ENCODE measurements around the gene LRIG1.

The LRIG1 gene

DNA sequence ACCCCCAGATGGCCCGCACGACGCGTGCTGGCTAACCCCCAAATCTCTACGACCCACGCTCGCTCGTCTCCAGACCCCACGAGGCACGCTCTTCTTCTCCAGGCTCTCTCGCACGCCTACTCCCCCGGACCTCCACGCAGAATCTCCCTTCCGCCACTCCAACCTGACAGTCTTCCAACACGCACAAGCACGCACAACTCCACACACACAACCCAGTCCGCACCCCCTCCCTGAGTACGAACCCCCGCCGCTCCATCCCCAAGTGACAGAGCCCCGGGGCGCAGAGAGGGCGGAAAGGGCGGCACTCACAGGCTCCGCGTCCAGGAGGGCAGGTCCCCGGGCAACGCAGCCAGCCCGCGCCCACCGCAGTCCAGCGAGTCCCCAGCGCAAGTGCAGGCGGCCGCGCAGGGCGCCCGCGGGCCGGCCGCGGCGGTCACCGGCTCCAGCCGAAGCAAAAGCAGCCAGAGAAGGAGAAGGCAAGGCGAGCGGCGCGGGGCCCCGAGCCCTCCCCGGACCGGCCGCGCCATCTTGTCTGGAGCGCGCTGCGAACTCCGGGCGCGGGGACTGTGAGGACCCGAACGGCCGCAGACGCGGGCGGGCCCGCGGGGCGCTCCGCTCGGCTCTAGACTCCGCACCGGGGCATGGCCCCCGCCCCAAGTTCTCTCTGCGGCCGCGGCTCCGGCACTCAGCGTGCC is 794 bp downstream of the LRIG1 start (continued):
- TF ChIP-seq ZBTB10 (tag by site-specific recombination; IDR thresholded peaks at IDR 0.05): peak; percentile 56; the same call in 1 of the 2 replicates
- TF ChIP-seq BCL11B (tag by site-specific recombination; IDR thresholded peaks at IDR 0.05; ENCODE audit: low read depth): 0 out of 2 replicates have a peak, but pooled peaks have one; percentile 37
- peak; percentile 47 for TF ChIP-seq KLF1 (tag by site-specific recombination; IDR thresholded peaks at IDR 0.05)
- TF ChIP-seq ZBTB26 (tag by site-specific recombination; optimal IDR thresholded peaks at IDR 0.05): peak; percentile 60
- no peak for TF ChIP-seq ZNF701 (tag by site-specific recombination; IDR thresholded peaks at IDR 0.05)
- peak; percentile 48; the same call in 1 of the 2 replicates for TF ChIP-seq ZBTB20 (tag by site-specific recombination; IDR thresholded peaks at IDR 0.05)
- TF ChIP-seq ZNF138 (tag by site-specific recombination; IDR thresholded peaks at IDR 0.05; ENCODE audit: borderline replicate concordance): no peak
- peak; percentile 45; the same call in 1 of the 2 replicates for TF ChIP-seq ZNF501 (tag by site-specific recombination; IDR thresholded peaks at IDR 0.05)
- TF ChIP-seq RBAK (tag by site-specific recombination; IDR thresholded peaks at IDR 0.05): no peak
- TF ChIP-seq GLIS1 (tag by site-specific recombination; IDR thresholded peaks at IDR 0.05): peak; percentile 49
- no peak for TF ChIP-seq OSR2 (tag by site-specific recombination; IDR thresholded peaks at IDR 0.05)
- TF ChIP-seq KLF8 (tag by site-specific recombination; IDR thresholded peaks at IDR 0.05): peak; percentile 63
- TF ChIP-seq, protein P1, sequence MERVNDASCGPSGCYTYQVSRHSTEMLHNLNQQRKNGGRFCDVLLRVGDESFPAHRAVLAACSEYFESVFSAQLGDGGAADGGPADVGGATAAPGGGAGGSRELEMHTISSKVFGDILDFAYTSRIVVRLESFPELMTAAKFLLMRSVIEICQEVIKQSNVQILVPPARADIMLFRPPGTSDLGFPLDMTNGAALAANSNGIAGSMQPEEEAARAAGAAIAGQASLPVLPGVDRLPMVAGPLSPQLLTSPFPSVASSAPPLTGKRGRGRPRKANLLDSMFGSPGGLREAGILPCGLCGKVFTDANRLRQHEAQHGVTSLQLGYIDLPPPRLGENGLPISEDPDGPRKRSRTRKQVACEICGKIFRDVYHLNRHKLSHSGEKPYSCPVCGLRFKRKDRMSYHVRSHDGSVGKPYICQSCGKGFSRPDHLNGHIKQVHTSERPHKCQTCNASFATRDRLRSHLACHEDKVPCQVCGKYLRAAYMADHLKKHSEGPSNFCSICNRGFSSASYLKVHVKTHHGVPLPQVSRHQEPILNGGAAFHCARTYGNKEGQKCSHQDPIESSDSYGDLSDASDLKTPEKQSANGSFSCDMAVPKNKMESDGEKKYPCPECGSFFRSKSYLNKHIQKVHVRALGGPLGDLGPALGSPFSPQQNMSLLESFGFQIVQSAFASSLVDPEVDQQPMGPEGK (tag by site-specific recombination; IDR thresholded peaks at IDR 0.05): peak; percentile 73
- TF ChIP-seq ZFHX2 (tag by site-specific recombination; conservative IDR thresholded peaks at IDR 0.05): peak; percentile 98
- TF ChIP-seq SP2 (tag by site-specific recombination; IDR thresholded peaks at IDR 0.05): peak; percentile 63
- TF ChIP-seq SP3 (tag by site-specific recombination; IDR thresholded peaks at IDR 0.05): no peak
- no peak for TF ChIP-seq ZNF404 (tag by site-specific recombination; IDR thresholded peaks at IDR 0.05)
- TF ChIP-seq ZBTB8A (tag by site-specific recombination; IDR thresholded peaks at IDR 0.05): peak; percentile 94
- no peak for TF ChIP-seq ZSCAN23 (tag by site-specific recombination; IDR thresholded peaks at IDR 0.05)
- no peak for TF ChIP-seq ZNF423 (tag by site-specific recombination; IDR thresholded peaks at IDR 0.05)
- no peak for TF ChIP-seq ZNF530 (tag by site-specific recombination; IDR thresholded peaks at IDR 0.05; ENCODE audit: low read depth)
- TF ChIP-seq ZIC2 (tag by site-specific recombination; IDR thresholded peaks at IDR 0.05): peak; percentile 71
- no peak for TF ChIP-seq ZNF677 (tag by site-specific recombination; IDR thresholded peaks at IDR 0.05)
- no peak for TF ChIP-seq ZNF266 (tag by site-specific recombination; IDR thresholded peaks at IDR 0.05; ENCODE audit: low read depth)
- no peak for TF ChIP-seq ZNF391 (tag by site-specific recombination; IDR thresholded peaks at IDR 0.05; ENCODE audit: borderline replicate concordance, low read depth)
- no peak for TF ChIP-seq ZNF843 (tag by site-specific recombination; IDR thresholded peaks at IDR 0.05)
